ENCODE results near the gene PFKFB4.

GRCh38 chr3:48555231-48555948 lies 1.2 kb downstream of the PFKFB4 start:
- TF ChIP-seq YY1 (IDR thresholded peaks at IDR 0.05; ENCODE audit: insufficient read depth, insufficient read length): no peak
- no peak for TF ChIP-seq ZNF274 (IDR thresholded peaks at IDR 0.05; ENCODE audit: low read depth, low read length)
- no peak for TF ChIP-seq SUZ12 (IDR thresholded peaks at IDR 0.05; ENCODE audit: extremely low read depth, insufficient read depth, insufficient read length)

Data from NT2/D1 (cell line).